GM18858 (cell line): ENCODE results near the gene MDN1.

Experiments
- ATAC-seq: cut with Tn5 transposase; IDR thresholded peaks from one replicate; pipeline ENCODE4 v1.9.1; 2021; ENCODE audit not compliant: unreplicated experiment

MDN1 gene

DNA sequence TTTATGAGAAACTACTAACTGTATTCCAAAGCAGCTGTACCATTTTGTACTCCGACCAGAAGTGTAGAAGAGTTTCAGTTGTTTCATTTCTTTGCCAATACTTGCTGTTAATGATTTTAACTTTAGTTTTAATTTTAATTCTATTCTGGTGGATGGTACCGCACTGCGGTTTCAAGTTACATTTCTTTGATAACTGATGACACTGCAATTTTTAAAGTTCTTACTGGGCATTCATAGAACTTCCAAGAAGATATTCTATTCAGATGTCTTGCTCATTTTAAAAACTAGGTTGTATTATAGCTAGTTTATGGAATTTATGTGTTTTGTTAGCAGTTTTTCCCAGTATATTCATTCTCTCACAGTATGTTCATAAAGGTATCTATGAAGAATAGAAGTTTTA is 117.2 kb downstream of the MDN1 start:
- ATAC-seq, result no peak

DNA sequence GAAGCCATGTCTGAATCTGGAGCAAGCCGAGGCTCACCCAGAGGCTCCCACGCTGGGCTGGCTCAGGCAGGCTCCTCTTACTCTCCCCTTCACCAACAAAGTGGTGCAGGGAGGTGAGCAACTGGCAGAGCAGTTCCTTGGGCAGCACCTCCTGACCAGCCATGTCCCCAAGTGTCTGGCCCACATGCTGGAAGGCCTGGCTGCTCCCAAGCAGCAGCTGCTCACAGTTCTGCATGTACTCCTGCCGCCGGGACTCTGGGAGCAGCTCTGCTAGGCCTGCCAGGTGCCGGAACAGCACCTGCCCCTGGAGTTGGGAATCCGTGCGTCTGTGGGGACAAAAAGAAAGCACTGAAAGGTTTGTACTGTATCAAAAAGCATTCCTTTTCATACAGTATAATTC is 123.9 kb downstream of the MDN1 start:
- ATAC-seq, result no peak

DNA sequence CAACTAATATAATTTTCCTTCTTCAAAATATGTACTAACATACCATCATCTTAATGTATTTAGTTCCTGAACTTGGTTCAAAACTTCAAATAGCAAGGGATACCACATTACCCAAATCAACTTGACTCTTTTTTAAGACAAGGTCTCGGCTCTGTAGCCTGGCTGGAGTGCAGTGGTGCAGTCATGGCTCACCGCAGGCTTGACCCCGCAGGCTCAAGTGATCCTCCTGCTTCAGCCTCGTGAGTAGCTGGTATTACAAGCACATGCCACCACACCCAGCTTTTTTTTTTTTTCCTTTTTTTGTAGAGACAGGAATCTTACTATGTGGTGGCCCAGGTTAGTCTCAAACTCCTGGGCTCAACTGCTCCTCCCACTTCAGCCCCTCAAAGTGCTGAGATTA is 125.2 kb downstream of the MDN1 start:
- ATAC-seq, result no peak

DNA sequence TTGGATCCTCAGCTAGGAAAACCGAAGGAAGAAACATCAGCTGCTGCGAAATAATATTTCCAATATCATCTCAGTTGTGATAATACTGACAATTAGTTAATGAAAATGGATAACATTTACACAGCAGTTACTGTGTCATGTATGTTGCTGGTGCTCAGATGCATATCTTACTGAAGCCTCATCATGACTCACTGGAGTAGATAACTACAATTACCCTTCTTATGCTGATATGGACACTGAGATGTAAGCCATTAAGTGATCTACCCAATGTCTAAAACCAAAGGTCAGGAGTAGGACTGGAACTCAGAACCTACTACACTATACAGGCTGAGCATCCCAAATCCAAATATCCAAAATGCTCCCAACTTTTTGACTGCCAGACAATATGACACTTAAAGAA is 126.4 kb downstream of the MDN1 start:
- no peak for ATAC-seq

DNA sequence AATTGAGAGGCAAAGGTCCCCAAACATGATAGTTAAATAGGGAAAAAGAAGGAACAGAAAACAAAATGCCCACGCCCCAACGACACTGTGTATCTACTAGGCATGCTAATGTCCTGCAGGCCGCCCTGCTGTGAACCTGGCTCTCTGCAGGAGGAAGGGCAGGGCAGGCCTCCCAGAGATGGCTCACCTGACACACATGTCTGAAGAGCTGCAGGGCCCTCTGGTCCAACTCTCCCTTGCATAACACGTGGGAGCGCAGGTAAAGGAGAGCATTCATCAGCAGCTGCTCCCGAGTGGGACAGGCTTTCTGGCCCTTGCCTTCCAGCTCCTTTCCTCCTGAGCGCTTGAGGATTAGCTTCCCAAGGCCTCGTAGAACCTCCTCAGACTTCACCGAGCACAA is 127.3 kb downstream of the MDN1 start:
- ATAC-seq, result no peak

GRCh38 chr6:89690944-89691324 is 128.7 kb downstream of the MDN1 start:
- ATAC-seq, result no peak

DNA sequence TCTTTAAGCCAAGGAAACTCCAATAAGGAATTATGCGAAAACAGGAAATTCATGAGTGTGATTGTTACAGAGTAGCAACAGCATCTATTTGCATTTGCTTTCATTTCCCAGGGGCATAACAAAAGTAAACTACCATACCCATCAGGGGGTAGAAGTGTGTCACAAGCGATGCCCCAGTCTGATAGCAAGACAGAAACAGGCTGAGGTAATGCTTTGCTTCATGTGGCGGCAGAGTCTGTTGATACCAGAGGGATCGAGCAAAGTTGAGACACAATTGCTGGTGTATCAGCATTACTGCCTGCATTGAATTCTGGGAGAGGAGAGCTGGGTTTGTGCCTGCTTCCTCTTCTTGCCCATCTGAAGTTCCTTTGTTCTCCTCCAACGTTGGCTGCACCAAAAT is 129.9 kb downstream of the MDN1 start:
- ATAC-seq, result no peak

DNA sequence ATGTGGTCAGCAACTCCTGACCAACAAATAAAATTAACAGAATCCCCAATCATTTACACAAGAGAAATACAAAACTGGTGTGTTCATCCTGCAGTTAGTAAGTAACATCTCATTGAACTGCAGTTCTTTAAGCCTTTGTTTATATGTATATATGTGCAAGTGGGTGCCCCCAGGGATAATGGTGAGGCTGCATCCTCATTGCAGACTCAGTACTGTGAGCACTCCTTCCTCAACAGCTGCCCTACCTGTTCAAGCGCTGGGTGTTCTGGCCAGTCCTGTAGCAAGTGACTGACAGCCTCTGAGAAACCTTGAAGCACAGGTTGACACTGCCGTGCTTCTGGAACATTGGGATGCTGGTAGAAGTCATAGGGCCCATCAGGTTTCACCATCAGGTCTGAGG is 131.3 kb downstream of the MDN1 start:
- ATAC-seq, result no peak

DNA sequence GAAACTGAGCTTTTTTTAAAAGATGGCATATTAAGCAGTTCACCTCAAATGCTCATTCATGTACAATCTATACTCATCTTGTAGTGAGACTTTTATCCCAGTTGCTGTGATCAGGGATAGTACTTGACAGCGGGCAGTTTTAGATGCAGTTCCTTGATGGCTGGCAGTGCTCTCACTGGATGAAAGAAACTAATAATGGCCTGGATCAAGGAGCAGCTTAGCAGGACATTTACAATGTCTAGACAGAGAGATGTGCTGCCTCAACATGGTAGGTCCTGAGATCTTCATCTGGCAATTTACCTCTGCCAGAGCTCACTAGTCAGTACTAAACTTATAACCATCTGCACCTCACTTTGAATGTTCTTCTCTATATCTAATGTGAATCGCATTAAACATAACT is 134.3 kb downstream of the MDN1 start:
- ATAC-seq, result no peak

- no peak for ATAC-seq
Measured at GRCh38 chr6:89682991-89683390, 136.6 kb downstream of the MDN1 start.

DNA sequence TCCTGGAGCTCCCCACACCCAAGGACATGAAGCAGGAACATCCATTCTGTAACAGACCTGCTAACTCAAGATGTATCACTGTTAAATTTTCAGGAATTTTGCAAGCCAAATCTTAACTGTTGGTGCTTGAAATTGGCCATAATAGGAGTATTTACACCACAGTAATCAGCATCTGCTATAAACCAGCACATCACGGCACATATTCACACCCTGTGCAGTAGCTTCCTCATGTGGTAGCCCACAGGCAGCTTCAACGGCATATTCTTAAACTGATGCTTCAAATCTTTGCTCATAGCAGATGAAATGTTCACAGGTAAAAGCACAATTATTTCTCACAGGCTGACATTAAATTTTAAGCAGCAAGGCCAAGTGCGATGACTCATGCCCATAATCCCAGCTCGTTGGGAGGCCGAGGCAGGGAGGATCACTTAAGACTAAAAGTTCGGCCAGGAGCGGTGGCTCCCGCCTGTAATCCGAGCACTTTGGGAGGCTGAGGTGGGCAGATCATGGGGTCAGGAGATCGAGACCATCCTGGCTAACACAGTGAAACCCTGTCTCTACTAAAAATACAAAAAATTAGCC is 137.5 kb downstream of the MDN1 start:
- no peak for ATAC-seq

DNA sequence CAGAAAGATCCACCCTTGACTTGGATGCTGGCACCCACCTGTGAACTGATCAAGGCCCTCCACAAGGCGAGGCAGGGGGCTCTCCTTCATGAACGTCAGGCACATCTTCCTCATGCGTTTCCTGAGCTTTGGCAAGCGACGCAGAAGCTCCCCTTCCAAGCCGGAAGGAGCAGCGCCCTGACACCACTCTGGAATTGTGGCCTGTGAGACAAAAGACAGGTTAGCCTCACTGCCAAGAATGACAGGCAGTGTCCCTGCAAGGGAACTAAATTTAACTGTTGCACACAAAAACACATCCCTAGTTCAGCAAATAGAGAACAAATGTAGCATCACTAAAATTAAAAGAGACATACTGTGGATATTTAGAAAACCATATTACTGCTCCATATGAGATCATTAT is 139.0 kb downstream of the MDN1 start:
- no peak for ATAC-seq

GRCh38 chr6:89680150-89680549 is 139.4 kb downstream of the MDN1 start:
- ATAC-seq, result no peak

GRCh38 chr6:89679215-89680120 is 140.1 kb downstream of the MDN1 start:
- no peak for ATAC-seq

GRCh38 chr6:89678531-89678930 is 141.1 kb downstream of the MDN1 start:
- ATAC-seq, result no peak

- ATAC-seq, result no peak
Measured at GRCh38 chr6:89675949-89676748, 143.4 kb downstream of the MDN1 start.

DNA sequence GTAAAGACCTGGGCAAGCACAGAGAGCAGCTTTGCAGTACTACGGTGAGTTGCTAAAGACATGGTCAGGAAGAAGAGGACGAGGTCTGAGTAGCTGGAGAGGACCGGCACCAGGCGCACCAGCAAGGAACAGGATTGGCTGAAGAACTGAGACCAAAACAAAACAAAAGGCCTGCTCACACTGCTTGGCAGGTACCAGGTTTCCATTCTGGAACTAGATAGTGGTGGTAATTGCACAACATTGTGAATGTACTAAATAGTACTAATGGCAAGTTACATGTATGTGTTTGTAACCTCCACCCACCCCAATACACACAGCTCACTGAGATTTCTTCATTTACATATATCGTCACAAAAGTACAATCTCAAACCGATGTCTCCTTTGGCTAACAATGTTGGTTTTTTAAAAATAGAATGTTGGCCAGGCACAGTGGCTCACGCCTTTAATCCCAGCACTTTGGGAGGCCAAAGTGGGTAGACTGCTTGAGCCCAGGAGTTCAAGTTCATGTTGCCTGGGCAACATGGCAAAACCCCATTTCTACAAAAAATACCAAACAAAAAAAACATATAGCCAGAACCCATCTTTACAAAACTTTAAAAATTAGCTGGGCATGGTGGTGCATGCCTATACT is 148.5 kb downstream of the MDN1 start:
- ATAC-seq, result no peak

GRCh38 chr6:89669002-89669401 is 150.6 kb downstream of the MDN1 start:
- ATAC-seq, result no peak

DNA sequence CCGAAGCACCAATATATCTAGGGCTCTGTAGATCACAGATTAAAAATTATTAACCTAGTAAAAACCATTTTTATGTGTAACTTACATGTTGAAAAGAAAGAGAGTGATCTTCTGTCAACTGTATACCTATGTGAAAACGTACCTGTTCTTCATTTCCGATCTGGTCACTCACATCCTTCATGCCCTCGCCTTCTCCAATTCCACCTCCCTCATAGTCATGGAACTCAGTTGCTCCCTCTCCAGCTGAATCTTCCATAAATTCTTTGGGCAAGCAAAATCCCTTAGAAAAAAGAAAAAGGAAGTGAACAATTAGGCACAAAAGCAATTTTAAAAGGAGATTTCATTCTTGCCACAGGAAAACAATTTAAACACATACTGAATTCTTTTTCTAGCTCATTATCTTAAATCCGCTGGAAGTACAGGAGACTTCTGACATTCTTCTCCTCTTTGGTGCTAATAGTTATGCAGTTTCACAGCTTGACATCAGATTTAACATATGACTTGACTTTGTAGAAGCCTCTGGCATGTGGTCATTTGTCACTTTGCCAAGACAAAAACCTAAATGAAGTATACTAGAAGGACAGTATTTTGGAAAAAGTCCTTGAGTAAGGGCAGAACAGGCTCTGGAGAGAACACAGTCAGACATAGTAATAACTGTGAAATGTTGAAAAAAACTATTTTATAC is 151.6 kb downstream of the MDN1 start:
- ATAC-seq, result no peak

DNA sequence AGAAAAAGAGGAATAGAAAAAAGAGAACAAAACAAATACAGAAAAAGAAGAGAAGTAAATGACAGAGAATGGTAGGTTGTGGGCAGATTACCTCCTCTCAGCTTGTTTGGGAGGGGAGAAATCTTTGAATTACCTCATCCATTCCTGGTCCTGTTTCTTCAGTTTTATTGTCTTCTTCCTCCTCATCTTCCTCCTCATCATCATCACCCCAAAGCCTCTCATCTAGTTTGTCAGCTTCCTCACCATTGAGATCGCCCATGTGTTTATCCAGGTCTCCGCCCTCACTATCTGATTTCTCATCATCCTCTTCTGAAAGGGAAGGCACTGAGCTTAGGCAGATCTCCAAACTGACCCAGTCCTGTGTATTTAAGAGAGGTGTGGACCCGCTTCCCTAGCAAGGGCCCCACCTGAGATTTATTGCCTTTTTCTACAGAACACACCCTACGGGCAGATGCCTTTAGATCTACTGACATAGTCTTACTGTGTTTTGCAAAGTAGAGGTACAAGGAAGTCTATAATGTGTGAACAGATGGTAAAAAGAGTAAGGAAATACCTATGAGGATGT is 156.9 kb downstream of the MDN1 start:
- no peak for ATAC-seq

DNA sequence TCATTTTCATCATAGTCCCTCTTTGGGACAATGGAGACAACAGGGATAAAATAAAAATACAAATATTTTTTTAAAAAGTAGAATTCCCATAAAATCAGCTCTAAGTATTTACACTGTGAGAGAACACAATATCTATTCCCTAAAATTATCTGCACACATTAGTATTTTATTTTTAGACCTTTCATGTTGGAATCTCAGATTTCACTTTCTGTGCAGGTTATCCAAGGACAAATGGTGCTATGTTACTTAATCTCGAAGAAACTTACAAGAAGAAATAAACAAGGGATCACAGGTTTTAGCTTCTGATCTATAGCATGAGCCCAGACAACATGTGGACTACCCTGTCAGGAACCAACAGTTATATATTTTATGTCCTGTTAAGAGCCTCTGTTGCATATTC is 158.0 kb downstream of the MDN1 start:
- ATAC-seq, result no peak
